ENCODE results near the gene ADAMTS15.

- TF ChIP-seq CTCF (IDR thresholded peaks at IDR 0.05) (no peak), POLR2A (IDR thresholded peaks at IDR 0.05) (no peak)
Measured at GRCh38 chr11:130510407-130511006, 62.1 kb downstream of the ADAMTS15 start.

All from lower leg skin (tissue), 3 donors.